PFSK-1 (cell line): ENCODE data around the gene HMGN4.

ENCODE experiments used
- FOXP2 ChIP-seq: optimal IDR thresholded peaks from 2 replicates; pipeline ENCODE3; 2011; ENCODE audit warnings: borderline replicate concordance, control low read depth, inconsistent platforms; ENCODE audit not compliant: insufficient read depth; ENCODE audit errors: extremely low read length, extremely low read depth
- POLR2AphosphoS5 ChIP-seq: IDR thresholded peaks from 2 replicates; pipeline ENCODE4 v1.6.1; 2012; ENCODE audit warnings: low read depth, mild to moderate bottlenecking, control low read depth, low read length, moderate library complexity
- REST ChIP-seq, 2 experiments: IDR thresholded peaks; 2 replicates each; pipeline versions ENCODE4 v1.6.1 to v1.8.0; 2011 to 2012; ENCODE audit warnings: low read depth in 2 of 2, low read length in 2 of 2, control low read depth in 1 of 2, inconsistent platforms in 1 of 2, mild to moderate bottlenecking in 1 of 2, moderate library complexity in 1 of 2; ENCODE audit not compliant: insufficient read depth in 1 of 2
- TAF1 ChIP-seq: IDR thresholded peaks from 2 replicates; pipeline ENCODE4 v1.6.1; 2012; ENCODE audit warnings: low read length, control low read depth, borderline replicate concordance; ENCODE audit not compliant: insufficient read depth

DNA sequence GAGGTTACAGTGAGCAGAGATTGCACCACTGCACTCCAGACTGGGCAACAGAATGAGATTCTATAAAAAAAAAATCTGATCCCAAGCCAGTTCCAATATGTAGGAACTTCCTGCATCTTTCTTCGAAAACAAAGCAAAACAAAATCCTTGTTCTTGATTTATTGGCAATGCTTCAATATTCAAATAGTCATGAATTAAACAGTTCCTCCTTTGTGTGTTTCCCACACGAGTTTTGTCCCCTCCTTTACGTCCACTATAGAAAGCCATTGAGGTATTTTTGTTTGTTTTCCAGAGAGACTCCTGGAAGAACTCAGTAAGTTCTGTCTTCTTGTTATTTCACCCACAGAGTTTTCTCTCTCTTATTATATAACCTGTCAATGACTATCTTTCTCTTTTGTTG, 30.5 kb upstream of the HMGN4 start:
- TF ChIP-seq POLR2AphosphoS5 (no peak), TAF1 (no peak), FOXP2 (no peak), REST (IDR thresholded peaks at IDR 0.05; ENCODE audit: insufficient read depth in 1 of 2, low read depth in 2 of 2, low read length in 2 of 2) (no peak)
